Endothelial cell (in vitro differentiated cells): Measurements from ENCODE around the gene CRMP1. TPM values are rescaled to one million over a fixed set of nuclear protein-coding genes. Genes with fewer than 3 reads are reported as not detected.

ENCODE experiments used
- DNase-seq: peaks from one replicate; pipeline ENCODE4 v3.0.0; 2021; ENCODE audit warnings: low spot score
- H3K27ac Mint-ChIP-seq: one replicate; pipeline ENCODE4 v1.8.0; 2021; ENCODE audit warnings: mixed read lengths, inconsistent platforms; ENCODE audit not compliant: unreplicated experiment
- H3K27me3 Mint-ChIP-seq: one replicate; pipeline ENCODE4 v1.8.0; 2021; ENCODE audit warnings: mild to moderate bottlenecking, moderate library complexity, mixed read lengths, inconsistent platforms; ENCODE audit not compliant: unreplicated experiment
- H3K36me3 Mint-ChIP-seq: one replicate; pipeline ENCODE4 v1.8.0; 2021; ENCODE audit warnings: mild to moderate bottlenecking, low read depth, mixed read lengths, inconsistent platforms; ENCODE audit not compliant: unreplicated experiment
- H3K4me1 Mint-ChIP-seq: one replicate; pipeline ENCODE4 v1.8.0; 2021; ENCODE audit warnings: mild to moderate bottlenecking, mixed read lengths, inconsistent platforms; ENCODE audit not compliant: unreplicated experiment
- H3K4me3 Mint-ChIP-seq: one replicate; pipeline ENCODE4 v1.8.0; 2021; ENCODE audit warnings: mild to moderate bottlenecking, mixed read lengths, inconsistent platforms; ENCODE audit not compliant: unreplicated experiment
- H3K9me3 Mint-ChIP-seq: one replicate; pipeline ENCODE4 v1.8.0; 2021; ENCODE audit warnings: mixed read lengths, inconsistent platforms; ENCODE audit not compliant: unreplicated experiment
- CTCF ChIP-seq: fragments of 200-600 bp; sonication (generic); IDR thresholded peaks from one replicate; pipeline ENCODE4 v1.5.0; 2021; ENCODE audit warnings: antibody characterized with exemption; ENCODE audit not compliant: unreplicated experiment
- total RNA-seq: library from RNA; stranded (reverse); fragmentation: NEBNext Ultra II Directional; extraction: Animal tissue kit (Norgen Biotek cat#: 25700); gene quantifications from one replicate; pipeline ENCODE4 v1.2.1, GENCODE V29; 2021; ENCODE audit not compliant: unreplicated experiment

CRMP1 gene
- total RNA-seq, 1 donor from 2014 or later: 71.2 TPM

- Mint-ChIP-seq H3K4me3 (no peak overlapping the region), H3K9me3 (no peaks in the 10 kb centered on the region), H3K4me1 (no peaks in the 10 kb centered on the region), H3K27ac (no peak overlapping the region), H3K27me3 (peaks cover 12% of the 10 kb centered on the region), H3K36me3 (peaks cover 3% of the 10 kb centered on the region)
- no peak for DNase-seq
- TF ChIP-seq CTCF: no peak
Observed at GRCh38 chr4:5916229-5916628, 23.3 kb upstream of the CRMP1 start.

GRCh38 chr4:5913454-5913853 lies 20.6 kb upstream of the CRMP1 start:
- no peak for TF ChIP-seq CTCF
- Mint-ChIP-seq H3K27me3 (peaks cover 10% of the 10 kb centered on the region), H3K36me3 (peaks cover 3% of the 10 kb centered on the region), H3K9me3 (no peaks in the 10 kb centered on the region), H3K27ac (no peak overlapping the region), H3K4me1 (peaks cover 15% of the 10 kb centered on the region), H3K4me3 (no peak overlapping the region)
- DNase-seq: no peak

GRCh38 chr4:5912614-5913019 lies 19.7 kb upstream of the CRMP1 start:
- H3K36me3 Mint-ChIP-seq: peaks cover 3% of the 10 kb centered on the region
- peaks cover 21% of the 10 kb centered on the region for H3K4me1 Mint-ChIP-seq
- H3K4me3 Mint-ChIP-seq: no peak overlapping the region
- DNase-seq: no peak
- peaks cover 4% of the 10 kb centered on the region for H3K27me3 Mint-ChIP-seq
- H3K27ac Mint-ChIP-seq: no peak overlapping the region
- no peaks in the 10 kb centered on the region for H3K9me3 Mint-ChIP-seq
- TF ChIP-seq CTCF: no peak

- H3K4me1 Mint-ChIP-seq: peaks cover 33% of the 10 kb centered on the region
- peak; percentile 40 for DNase-seq
- H3K9me3 Mint-ChIP-seq: no peaks in the 10 kb centered on the region
- no peak for TF ChIP-seq CTCF
- peak overlapping the region; percentile 91 for H3K27ac Mint-ChIP-seq
- peaks cover 3% of the 10 kb centered on the region for H3K36me3 Mint-ChIP-seq
- no peak overlapping the region for H3K4me3 Mint-ChIP-seq
- H3K27me3 Mint-ChIP-seq: peaks cover 9% of the 10 kb centered on the region
Observed at GRCh38 chr4:5908876-5909427, 16.1 kb upstream of the CRMP1 start.

- Mint-ChIP-seq H3K4me3 (no peak overlapping the region), H3K36me3 (no peaks in the 10 kb centered on the region), H3K4me1 (peaks cover 33% of the 10 kb centered on the region), H3K27me3 (peaks cover 5% of the 10 kb centered on the region), H3K27ac (no peak overlapping the region), H3K9me3 (no peaks in the 10 kb centered on the region)
- no peak for DNase-seq
- no peak for TF ChIP-seq CTCF
Observed at GRCh38 chr4:5906191-5906590, 13.3 kb upstream of the CRMP1 start.
